ENCODE results near the gene EMILIN1.

EMILIN1 gene

GRCh38 chr2:27078267-27079194 is at the start of gene EMILIN1:
Gene EMILIN1 (plus strand): TSS chr2:27078615. CDS start chr2:27079066, 451 bp downstream.
- peak; percentile 40 for DNase-seq (ENCODE audit: low spot score)

DNA sequence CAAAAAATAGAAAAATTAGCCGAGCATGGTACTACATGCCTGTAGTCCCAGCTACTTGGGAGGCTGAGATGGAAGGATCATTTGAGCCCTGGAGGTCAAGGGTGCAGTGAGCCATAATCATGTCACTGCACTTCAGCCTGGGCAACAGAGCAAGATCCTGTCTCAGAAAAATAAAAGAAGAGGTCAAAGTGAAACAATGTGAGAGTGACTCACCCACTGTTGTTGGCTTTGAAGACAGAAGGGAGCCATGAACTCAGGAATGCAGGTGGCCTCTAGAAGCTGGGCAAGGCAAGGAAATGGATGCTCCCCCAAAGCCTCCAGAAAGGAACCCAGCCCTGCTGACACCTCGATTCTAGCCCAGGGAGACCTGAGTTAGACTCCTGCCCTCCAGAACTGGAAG is 49.4 kb upstream of the EMILIN1 start:
- DNase-seq (ENCODE audit: low spot score) = no peak

DNA sequence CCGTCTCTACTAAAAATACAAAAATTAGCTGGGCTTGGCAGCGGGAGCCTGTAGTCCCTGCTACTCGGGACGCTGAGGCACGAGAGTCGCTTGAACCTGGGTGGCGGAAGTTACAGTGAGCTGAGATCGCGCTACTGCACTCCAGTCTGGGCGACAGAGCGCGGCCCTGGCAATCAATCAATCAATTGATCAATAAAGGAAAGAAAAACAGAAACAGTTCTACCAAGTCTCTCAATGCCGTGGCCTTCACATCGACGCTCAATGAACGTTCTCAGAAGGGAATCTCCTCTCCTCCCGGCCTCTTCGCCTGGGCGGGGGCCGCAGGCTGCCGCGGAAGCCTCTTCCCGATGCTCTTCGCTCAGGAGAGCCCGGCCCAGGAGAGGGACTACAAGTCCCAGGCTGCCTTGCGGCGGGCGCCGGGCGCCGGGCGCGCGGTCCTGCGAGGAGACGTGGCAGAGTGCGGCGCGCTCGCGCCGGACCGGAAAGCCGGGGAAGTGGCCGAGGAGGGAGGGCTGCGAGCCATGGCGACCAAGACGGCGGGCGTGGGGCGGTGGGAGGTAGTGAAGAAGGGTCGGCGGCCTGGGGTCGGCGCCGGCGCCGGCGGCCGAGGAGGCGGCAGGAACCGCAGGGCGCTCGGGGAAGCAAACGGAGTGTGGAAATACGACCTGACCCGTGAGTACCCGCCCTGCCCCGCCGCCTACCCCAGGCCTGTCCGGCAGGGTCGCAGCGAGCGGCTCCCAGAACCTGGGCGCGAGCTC is 45.7 kb upstream of the EMILIN1 start, which contains the start of gene TMEM214:
Gene TMEM214, plus strand, starts transcription at position 471 of the 758 bp plus-strand sequence. Its CDS starts 51 bp downstream, at position 522.
- peak; percentile 98 for DNase-seq (ENCODE audit: low spot score)

- peak; percentile 33 for DNase-seq (ENCODE audit: low spot score)
These were observed 45.1 kb upstream of the EMILIN1 start for GRCh38 chr2:27033253-27033852.

DNA sequence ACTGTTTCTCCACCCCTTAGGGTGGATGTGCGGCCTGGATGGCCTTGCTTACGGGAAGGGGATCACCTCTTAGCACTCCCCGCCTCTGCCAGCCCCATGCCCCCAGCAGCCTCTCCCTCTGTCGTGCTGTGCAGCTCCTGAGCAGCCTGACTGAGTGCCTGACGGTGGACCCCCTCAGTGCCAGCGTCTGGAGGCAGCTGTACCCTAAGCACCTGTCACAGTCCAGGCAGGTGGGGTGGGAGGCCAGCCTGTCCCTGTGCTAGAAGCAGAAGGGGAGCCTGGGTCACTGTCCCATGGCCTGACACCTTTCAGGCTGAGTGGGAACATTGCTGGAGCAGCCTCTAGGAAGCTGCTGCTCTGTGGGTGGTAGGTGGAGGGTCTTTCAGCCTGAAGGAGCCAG is 40.4 kb upstream of the EMILIN1 start:
- no peak for DNase-seq (ENCODE audit: low spot score)

GRCh38 chr2:27038631-27039339 is 39.6 kb upstream of the EMILIN1 start:
- DNase-seq (ENCODE audit: low spot score) = no peak

DNA sequence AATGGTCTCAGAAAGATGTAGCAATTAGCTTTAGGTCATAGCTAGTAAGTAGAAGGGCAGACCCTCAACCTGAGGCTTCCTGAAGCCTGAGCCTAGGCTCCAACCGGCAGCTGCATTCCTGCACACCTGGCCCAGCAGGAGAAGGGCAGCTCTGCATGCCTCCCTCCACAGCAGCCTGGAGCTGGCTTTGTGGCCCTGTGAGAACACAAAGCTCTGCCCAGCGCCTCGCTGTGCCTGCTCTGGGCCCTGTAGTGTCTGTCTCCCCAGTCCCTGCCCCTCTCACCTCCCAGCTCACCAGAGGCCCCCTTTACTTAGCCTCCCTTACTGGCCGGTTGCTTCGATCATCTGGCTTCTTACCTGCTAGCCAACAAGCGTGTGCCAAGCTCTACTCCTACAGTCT is 39.0 kb upstream of the EMILIN1 start:
- no peak for DNase-seq (ENCODE audit: low spot score)

DNA sequence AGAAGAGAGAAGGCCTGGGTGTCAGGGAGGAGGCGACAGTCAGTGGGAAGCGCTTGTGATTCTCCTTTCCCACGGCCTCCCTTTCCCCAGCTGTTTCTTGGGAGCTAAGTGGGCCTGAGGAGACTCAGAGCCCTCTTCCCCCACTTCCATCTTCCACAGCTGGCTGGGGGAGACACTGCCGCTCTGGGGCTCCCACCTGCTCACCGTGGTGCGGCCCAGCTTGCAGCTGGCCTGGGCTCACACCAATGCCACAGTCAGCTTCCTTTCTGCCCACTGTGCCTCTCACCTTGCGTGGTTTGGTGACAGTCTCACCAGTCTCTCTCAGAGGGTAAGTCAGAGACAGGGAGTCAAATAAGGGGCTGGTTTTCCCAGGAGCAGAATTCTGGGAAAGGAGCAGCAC is 38.5 kb upstream of the EMILIN1 start:
- no peak for DNase-seq (ENCODE audit: low spot score)

DNA sequence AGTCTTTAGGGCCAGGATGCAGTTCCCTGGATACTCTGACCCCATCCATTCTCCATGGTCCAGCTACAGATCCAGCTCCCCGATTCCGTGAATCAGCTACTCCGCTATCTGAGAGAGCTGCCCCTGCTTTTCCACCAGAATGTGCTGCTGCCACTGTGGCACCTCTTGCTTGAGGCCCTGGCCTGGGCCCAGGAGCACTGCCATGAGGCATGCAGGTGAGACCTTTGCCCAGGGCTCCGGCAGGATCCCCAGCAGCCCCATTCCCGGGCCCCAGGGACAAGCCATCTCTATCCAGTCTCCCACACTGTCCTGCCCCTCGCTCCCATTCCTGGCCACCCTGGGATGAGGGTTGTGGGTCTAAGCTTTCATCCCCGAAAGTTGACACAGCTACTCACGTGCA is 38.1 kb upstream of the EMILIN1 start:
- no peak for DNase-seq (ENCODE audit: low spot score)

- no peak for DNase-seq (ENCODE audit: low spot score)
These were observed 36.7 kb upstream of the EMILIN1 start for GRCh38 chr2:27041752-27042151.

- no peak for DNase-seq (ENCODE audit: low spot score)
These were observed 36.2 kb upstream of the EMILIN1 start for GRCh38 chr2:27042159-27042661.

DNA sequence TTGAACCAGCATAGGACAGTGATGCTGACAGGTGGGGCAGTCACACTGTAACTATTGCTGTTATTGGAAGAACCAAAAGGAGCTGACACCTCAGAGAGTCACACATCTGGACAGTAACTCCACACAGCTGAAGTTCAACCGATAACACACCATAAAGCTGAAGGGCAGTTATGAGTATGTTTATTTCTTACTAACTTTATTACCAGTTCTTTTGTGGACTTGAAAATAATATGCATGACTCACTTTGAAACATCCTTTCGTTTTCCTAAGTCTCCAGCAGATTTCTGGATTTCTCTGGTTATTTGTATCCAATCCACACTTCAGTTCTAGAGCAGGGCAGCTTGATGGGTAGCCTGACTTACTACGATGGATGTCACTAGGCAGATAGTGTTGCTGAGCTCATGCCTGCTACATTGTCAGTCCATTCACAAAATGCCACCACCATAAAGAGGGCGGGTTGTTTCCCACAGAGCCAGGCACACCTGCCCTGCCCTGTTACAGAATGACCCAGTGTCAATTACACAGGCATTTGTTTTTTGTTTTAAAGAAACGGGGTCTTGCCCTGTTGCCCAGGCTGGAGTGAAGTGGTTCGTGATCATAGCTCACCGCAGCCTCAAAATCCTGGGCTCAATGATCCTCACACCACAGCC is 35.3 kb upstream of the EMILIN1 start:
- DNase-seq (ENCODE audit: low spot score) = no peak

DNA sequence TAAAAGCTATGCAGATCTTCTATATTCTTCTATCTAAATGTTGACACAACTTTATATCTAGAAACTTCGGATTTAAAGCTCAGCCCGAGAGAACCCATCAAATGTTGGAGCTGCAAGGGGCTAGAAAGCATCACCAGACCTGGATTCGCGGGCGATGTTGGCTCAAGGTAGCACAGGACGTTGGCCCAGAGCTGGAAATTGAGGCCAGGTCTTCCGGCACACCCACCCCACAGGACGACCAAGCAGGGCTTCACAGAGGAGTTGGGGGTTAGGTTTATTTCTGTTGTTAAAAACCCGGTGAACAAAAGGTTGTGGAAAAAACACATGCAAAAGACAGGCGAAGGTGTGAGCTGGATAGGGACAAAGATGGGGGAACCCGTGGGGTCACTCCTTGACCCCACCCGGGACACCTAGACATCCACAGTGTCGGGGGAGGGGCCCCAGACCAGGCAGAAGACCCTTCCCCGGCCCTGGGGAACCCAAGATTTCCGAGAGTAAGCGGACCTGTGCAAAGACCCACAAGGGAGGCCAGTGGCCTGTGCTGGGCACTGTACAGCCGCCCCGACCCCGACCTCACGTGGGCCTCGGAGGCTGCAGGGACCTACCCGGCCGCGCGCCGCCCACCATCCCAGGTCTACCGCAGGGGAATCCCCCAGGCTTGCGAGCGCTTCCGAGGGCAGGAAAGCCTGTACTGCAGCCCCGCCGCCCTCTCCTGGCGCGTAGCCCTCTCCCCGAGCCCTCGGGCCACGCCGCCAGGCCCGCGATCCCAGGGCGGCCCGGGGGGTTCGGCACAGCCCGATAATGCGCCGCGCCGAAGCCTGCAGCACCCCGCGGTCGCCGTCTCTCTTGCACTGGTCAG is 28.8 kb upstream of the EMILIN1 start:
- peak; percentile 80 for DNase-seq (ENCODE audit: low spot score)

DNA sequence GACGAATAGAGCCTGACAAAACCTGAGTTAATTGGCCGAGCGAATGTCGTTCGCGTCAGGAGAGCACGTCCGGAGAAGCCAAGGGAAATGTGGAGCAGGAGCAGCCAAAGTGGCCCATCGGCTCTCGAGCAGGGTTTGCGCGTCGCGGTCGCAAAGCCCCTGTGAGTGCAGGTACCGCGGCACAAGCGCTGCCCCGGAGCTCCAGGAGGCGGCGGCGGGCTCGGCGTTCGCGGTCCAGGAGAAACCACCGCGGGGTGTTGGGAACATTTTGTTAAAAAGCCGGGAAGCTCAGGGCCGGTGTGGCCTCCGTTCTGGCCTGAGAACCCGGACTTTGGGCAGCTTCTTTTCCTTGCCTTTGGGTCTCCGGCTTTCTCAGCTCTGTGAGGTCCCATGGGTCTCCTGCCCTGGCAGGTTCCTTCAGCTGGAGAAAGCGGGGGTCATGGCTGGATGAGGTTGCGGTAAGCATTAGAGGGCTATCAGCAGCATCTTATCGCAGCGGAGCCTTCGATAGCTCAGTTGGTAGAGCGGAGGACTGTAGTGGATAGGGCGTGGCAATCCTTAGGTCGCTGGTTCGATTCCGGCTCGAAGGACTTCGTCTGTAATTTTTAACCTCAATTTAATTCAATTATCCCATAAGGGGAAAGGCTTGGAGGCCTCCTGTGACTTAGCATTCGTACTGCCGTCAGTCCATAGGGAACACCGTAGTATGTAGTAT is 28.0 kb upstream of the EMILIN1 start:
- peak; percentile 85 for DNase-seq (ENCODE audit: low spot score)

DNA sequence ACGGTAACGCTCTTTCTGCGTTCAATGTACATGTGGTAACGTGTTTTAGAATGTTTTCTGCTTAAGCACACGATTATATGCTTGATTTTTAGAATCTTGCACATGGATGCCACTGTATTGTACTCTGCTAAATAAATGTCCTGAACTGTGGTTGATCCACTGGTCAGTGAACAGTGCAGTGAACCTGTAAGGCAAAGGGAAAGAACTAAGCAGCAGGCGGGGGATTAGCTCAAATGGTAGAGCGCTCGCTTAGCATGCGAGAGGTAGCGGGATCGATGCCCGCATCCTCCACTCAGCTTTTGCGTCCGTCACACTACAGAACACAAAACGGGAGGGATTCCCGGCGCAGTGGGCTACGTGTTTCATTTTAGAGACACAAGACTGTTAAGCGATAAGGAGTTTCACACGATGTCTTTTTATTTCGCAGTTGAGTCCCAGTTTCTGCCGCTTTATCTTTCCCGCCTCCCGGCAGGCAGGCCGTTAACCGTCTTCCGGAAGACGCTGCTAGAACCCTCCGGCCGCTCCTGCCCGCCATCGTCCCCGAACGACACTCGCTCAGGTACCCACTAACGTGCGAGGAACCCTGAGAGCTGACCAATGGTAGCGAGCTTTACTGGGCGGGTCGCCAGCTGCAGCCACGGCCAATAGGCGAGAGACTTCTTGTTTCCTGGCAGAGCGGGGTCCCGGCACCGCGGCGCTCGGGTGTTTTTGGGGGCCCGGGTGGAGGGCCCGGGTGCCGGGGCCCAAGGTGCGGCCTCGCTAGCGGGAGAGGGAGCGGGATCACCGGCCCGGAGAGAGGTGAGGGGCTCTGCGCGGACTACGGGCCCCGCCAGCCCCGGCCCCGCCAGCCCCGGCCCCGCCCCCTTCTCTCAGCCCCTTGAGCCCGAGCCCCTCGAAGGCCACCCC is 27.2 kb upstream of the EMILIN1 start, which contains the start of gene AGBL5:
Gene AGBL5, plus strand, starts transcription at position 673 of the 906 bp plus-strand sequence. CDS start 1,291 bp downstream, outside the sequence.
- DNase-seq (ENCODE audit: low spot score) = peak; percentile 98

DNA sequence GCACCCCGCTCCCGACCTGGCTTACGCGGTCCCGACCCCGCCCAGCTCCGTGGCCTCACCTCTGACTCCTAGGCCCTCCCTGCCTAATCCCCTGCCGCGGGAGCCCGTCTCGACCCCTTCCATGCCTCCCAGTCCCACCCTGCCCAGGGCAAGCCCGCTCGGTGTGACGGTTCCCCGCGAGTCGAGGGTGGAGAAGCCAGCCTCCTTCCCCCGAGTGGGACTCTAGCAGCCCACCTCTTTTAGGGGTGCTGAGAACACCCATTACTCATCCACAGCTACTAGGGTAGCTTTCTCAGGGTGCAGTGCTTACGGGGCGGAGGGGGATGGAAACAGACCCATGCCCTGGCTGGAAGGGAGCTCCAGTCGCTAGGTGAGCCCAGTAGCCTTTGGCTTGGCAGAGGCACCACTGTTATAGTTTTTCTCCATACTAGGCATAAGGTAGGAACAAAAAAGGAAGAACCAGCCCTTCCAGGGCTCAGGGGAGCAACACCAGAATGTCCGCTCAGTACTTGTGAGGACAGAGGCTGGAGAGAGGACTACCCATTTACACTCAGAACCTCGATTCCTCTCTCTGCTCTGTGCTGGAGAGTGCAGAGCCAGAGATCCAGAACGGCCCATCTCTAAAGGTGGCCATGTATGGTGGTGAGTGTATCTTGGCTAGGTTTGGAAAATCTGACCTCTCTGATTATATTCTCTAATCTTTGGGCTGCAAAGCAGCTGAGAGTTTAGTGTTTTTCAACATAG is 26.3 kb upstream of the EMILIN1 start:
- DNase-seq (ENCODE audit: low spot score) = peak; percentile 56

- no peak for DNase-seq (ENCODE audit: low spot score)
These were observed 25.1 kb upstream of the EMILIN1 start for GRCh38 chr2:27053321-27053720.

DNA sequence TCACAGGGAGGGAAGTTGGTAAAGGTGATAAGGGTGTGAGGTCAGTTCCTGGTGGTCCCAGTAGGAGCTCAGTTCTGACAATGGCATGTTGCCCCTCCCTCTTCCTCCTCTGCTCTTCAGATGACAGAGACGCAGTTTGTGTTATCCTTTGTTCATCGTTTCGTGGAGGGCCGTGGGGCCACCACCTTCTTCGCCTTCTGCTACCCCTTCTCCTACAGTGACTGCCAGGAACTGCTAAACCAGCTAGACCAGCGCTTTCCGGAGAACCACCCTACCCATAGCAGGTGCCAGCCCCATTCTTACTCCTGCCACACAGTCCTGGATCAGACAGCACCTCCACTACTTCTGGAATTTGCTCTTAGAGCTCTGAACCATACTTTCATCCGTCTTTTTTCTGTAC is 24.6 kb upstream of the EMILIN1 start:
- no peak for DNase-seq (ENCODE audit: low spot score)
